ENCODE measurements around the gene HOXD9.

- no peak for TF ChIP-seq CTCF (conservative IDR thresholded peaks at IDR 0.05)
- no peak for TF ChIP-seq EZH2 (IDR thresholded peaks at IDR 0.05; ENCODE audit: low read depth)
These were observed 34.4 kb downstream of the HOXD9 start, which contains the start of gene HOXD3 for GRCh38 chr2:176156807-176157498.

Measured in PC-9 (cell line).